SH-SY5Y (cell line): ENCODE measurements around the gene POLR1A.

Source experiments
- GATA2 ChIP-seq: IDR thresholded peaks from 2 replicates; pipeline ENCODE4 v1.6.1; 2011; ENCODE audit warnings: mild to moderate bottlenecking, low read depth, low read length
- GATA3 ChIP-seq: IDR thresholded peaks from 2 replicates; pipeline ENCODE4 v1.6.1; 2011; ENCODE audit warnings: low read depth, mild to moderate bottlenecking, low read length, moderate library complexity

Gene POLR1A

DNA sequence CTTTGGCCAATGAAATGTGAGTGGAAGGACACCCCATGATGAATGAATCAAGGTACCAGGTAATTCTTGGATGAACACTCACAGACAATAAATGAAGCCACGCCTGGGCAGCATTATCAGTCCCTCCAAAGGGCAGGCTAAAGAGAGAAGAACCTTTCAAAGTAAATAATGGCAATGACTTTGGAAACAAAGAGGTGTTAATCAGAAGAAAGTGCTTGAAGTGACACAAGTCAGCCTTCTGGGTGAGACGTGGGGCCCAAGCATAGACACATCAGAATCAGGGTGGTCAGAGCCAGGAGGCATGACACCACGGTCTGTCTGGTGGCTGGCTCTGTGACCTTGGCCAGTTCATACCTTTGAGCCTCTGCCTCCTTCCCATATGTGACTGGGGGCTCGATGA, 103.3 kb downstream of the POLR1A start:
- no peak for TF ChIP-seq GATA3
- TF ChIP-seq GATA2 = no peak

GRCh38 chr2:86001326-86001725, 104.4 kb downstream of the POLR1A start:
- TF ChIP-seq GATA3 = no peak
- no peak for TF ChIP-seq GATA2

DNA sequence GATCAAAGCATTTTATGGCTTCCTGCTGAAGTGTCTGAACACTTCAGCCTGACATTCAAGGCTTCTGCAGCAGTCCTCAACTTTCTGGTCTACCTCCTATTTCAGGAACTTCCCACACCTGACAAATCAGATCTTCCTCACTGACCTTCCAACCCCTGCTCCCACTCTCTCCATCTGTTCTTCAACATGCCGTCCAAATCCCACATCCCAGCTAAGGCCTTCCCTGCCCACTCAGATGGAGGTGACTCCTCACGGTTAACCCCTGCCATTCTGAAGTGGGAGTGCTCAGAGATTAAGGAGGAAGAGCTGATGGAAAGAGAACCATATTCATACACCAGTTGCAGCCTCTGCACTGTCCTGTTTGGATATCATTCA, 104.8 kb downstream of the POLR1A start:
- TF ChIP-seq GATA2 (no peak), GATA3 (no peak)

GRCh38 chr2:86000131-86000937, 105.4 kb downstream of the POLR1A start:
- TF ChIP-seq GATA2 (no peak), GATA3 (no peak)

DNA sequence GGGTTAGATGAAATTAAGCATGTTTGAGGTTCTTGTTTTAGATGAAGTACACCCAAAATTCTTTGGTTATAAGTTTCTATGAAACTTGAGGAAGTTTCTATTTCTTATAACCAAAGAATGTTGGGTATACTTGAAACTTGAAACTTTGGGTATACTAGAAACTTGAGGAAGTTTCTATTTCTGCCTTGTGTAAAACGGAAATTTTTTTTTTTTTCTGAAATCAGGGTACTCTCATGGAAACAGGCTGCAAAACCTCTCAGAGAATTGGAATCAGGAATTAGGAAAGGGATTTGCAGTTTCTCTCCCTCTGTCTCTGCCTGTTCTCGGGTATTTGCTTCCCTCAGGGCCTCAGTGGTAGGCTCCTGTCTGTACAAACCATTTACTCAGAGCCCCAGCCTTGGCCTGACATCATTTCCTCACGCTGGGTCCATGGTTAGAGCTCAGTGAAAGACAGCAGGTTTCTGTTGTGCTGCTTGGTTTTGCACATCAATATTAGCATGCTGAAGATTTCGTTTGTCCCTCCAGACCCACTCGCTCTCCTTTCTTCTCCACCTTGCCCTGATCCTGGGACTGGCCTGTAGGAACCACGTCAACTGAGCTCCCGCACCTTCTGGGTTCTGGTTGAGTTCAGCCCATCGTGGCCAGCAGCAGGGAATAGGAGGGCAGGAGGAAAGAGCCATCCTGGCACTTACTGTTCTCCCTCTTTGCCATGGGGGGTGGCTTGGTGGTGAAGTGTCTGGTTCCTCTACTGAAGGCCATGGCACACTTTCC, 106.4 kb downstream of the POLR1A start:
- TF ChIP-seq GATA2 (no peak), GATA3 (no peak)

DNA sequence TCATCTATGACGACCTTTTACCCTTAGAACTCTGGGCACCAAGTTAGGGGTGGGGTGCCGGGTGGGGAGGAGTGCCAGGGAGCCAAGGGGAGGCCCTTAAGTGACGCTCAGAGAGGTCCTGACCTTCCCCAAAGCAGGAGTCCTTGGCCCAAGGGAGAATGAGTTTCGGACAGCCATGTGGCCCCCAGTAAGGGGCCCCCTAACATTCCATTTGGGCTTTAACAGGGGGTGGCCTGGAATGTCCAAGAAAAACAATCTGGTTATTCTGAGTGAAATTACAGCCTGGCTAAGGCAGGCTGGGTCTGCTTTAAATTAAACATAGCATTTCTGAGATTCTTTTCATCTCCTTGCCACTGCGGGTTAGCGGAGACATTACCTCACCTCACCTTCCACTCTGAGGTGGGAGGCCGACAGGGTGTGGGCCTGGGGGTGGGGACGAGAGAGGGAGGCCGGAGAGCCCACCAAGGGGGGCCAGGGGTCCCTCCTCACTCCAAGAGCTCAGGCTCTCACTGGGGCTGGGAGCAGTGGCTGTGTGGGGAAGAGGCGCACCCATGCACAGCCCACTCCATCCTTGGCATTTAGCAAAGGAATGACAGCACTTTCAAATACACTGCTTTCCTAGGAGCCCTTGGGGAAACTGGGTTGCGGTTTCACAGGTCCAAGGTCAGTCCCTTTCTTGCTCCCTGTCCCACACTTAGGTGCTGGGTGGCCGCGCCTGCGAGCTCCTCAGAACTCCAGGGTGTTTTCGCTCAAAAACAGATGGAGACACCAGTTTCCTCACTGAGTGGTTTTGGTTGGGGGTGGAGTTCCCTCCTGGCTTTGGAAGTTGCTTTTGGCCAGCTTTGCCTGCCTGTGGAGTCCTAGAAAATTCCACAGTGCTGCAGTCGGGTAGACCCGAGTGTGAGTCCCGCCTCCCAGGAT, 107.4 kb downstream of the POLR1A start:
- no peak for TF ChIP-seq GATA2
- TF ChIP-seq GATA3 = no peak

DNA sequence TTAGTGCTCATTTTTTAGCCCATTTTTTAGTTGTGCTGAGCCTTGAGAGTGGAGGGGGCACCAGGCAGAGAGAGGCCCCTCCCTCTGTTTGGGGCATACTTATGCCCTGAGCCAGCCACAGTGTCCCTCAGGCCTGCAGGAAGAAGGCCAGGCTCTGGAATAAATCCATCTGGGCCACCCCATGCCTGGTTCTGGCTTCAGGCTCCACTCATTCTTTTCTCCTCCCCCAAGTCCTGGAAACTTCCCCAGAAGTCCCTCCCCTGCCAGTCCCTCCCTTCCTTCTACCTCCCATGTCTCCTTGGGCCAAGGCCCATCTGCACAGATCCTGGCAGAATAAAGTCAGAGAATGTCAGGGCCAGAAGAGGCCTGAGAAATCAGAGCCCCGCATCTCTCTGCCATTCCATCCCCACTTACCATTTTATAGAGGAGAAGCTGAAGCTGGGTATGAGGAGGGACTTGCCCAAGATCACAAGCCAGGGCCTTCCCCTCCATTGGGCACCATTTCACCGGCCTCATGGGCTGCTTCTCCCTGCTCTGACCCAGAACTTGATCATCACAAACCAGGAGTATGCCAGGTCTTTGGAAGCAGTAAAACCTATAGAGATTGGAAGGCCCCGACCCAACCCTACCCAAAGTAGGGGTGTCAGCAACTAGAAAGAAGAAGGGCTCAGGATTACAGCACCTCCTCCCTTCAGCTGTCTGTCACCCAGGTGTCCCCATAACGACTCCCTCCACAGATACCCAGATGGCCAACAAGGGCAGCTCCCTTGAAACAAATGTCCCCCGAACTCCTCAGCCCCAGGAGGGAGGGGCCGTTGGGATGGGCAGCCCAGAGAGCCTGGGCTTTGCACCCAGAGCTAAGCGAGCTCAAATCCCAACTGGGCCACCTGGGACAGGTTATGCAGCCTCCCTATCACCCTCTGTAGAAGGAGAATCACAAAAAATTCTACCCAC, 108.4 kb downstream of the POLR1A start:
- TF ChIP-seq GATA3 = no peak
- TF ChIP-seq GATA2 = no peak

GRCh38 chr2:85996591-85996990, 109.1 kb downstream of the POLR1A start:
- TF ChIP-seq GATA2 = no peak
- TF ChIP-seq GATA3 = no peak

GRCh38 chr2:85995648-85996529, 109.8 kb downstream of the POLR1A start:
- no peak for TF ChIP-seq GATA2
- no peak for TF ChIP-seq GATA3

- TF ChIP-seq GATA3 = no peak
- TF ChIP-seq GATA2 = no peak
These were observed 110.6 kb downstream of the POLR1A start for GRCh38 chr2:85994897-85995647.

GRCh38 chr2:85994421-85994777, 111.3 kb downstream of the POLR1A start:
- no peak for TF ChIP-seq GATA3
- no peak for TF ChIP-seq GATA2

DNA sequence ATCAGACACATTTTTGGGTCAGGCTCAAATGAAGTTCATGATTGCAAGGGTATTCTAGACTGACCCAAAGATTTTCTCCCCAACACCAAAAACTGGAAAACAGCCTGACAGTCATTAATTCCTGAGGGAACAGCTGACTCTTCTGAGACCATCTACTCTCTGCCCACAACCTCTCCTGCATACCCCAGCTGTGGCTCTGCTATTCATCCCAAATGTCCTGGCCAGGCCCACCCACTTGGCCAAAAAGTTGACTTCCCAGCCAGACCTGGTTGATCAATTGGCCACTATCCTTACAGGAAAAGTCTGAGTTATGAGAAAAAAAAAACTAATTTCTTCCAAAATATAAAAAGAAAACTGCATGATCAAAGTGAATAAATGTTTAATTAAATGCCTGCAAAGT, 113.1 kb downstream of the POLR1A start:
- TF ChIP-seq GATA2 (no peak), GATA3 (no peak)
